Loucy (cell line): ENCODE results near the gene FMO2.

Experiments used
- H2AFZ ChIP-seq: fragments of 200-600 bp; sonication (generic); 2 replicates; pipeline ENCODE4 v1.6.0; 2016; ENCODE audit warnings: antibody characterized with exemption, mild to moderate bottlenecking, low read length, moderate library complexity
- H3F3A ChIP-seq: fragments of 200-600 bp; 2 replicates; pipeline ENCODE4 v1.6.0; 2016; ENCODE audit warnings: antibody characterized with exemption, low read depth, mild to moderate bottlenecking
- H3K27me3 ChIP-seq: fragments of 200-600 bp; sonication (generic); 2 replicates; pipeline ENCODE4 v1.6.1; 2014; ENCODE audit warnings: low read length, mild to moderate bottlenecking; ENCODE audit not compliant: insufficient read depth, poor library complexity, severe bottlenecking
- H3K36me3 ChIP-seq: fragments of 200-600 bp; sonication (generic); 2 replicates; pipeline ENCODE4 v1.6.1; 2016; ENCODE audit warnings: low read length; ENCODE audit not compliant: insufficient read depth
- H3K4me1 ChIP-seq: fragments of 200-600 bp; sonication (generic); 2 replicates; pipeline ENCODE4 v1.5.1; 2014; ENCODE audit warnings: low read length, mild to moderate bottlenecking; ENCODE audit not compliant: insufficient read depth, poor library complexity, severe bottlenecking
- H3K4me2 ChIP-seq: fragments of 200-600 bp; sonication (generic); 2 replicates; pipeline ENCODE4 v1.6.0; 2014; ENCODE audit warnings: antibody characterized with exemption, low read length, low read depth, mild to moderate bottlenecking; ENCODE audit not compliant: poor library complexity, severe bottlenecking
- H3K4me3 ChIP-seq: fragments of 200-600 bp; sonication (generic); 2 replicates; pipeline ENCODE4 v1.5.1; 2014; ENCODE audit warnings: low read length, mild to moderate bottlenecking, mixed read lengths; ENCODE audit not compliant: poor library complexity, severe bottlenecking
- H3K79me2 ChIP-seq: fragments of 200-600 bp; sonication (generic); 2 replicates; pipeline ENCODE4 v1.6.1; 2014; ENCODE audit warnings: low read length; ENCODE audit not compliant: insufficient read depth
- H3K9ac ChIP-seq: fragments of 200-600 bp; sonication (generic); 2 replicates; pipeline ENCODE4 v1.6.0; 2014; ENCODE audit warnings: mild to moderate bottlenecking, low read depth, low read length, moderate library complexity; ENCODE audit not compliant: poor library complexity, severe bottlenecking
- H3K9me2 ChIP-seq: fragments of 200-600 bp; sonication (generic); replicated peaks from 2 replicates; pipeline ENCODE4 v1.6.1; 2016; ENCODE audit warnings: low read depth, low read length, mixed read lengths
- H3K9me3 ChIP-seq: fragments of 200-600 bp; sonication (generic); 2 replicates; pipeline ENCODE4 v1.6.1; 2014; ENCODE audit warnings: mild to moderate bottlenecking, antibody characterized with exemption, low read length, low read depth; ENCODE audit not compliant: insufficient read depth
- H4K20me1 ChIP-seq: fragments of 200-600 bp; sonication (generic); 2 replicates; pipeline ENCODE4 v1.6.0; 2014; ENCODE audit warnings: antibody characterized with exemption, low read length, mild to moderate bottlenecking; ENCODE audit not compliant: insufficient read depth, poor library complexity, severe bottlenecking
- EZH2phosphoT487 ChIP-seq: fragments of 200-600 bp; IDR thresholded peaks from 2 replicates; pipeline ENCODE4 v1.6.1; 2018; ENCODE audit warnings: antibody characterized with exemption, mild to moderate bottlenecking, moderate library complexity, borderline replicate concordance
- TF ChIP-seq, protein P1 (sequence below): fragments of 200-600 bp; sonication (generic); conservative IDR thresholded peaks from 2 replicates; pipeline ENCODE4 v1.5.1; 2014; ENCODE audit warnings: mild to moderate bottlenecking, antibody characterized with exemption, low read length

The FMO2 gene

DNA sequence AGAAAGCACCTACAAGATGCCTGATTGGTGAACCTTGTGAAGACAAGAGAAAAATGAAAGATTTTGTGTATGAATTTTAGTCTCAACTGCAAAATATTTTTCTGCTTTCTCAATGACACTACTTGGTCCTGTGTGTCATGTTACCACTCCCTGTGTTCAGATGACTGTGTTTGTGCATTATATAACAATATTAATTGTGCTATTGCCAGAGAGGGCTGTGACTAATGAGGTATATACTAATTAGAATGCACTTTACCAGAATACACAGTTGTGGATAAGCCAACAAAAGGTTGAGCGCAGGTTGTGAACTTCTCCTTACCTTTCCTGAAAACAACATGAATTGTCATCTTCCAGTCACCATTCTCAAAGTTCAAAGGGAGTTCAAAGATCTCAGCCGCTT is 17.3 kb upstream of the FMO2 start:
- no peaks in the 10 kb centered on the region for H3K79me2 ChIP-seq
- H3K4me3 ChIP-seq = no peak overlapping the region
- no peaks in the 10 kb centered on the region for H3K27me3 ChIP-seq
- no peaks in the 10 kb centered on the region for H3K36me3 ChIP-seq
- H3F3A ChIP-seq = no peaks in the 10 kb centered on the region
- TF ChIP-seq, protein P1, sequence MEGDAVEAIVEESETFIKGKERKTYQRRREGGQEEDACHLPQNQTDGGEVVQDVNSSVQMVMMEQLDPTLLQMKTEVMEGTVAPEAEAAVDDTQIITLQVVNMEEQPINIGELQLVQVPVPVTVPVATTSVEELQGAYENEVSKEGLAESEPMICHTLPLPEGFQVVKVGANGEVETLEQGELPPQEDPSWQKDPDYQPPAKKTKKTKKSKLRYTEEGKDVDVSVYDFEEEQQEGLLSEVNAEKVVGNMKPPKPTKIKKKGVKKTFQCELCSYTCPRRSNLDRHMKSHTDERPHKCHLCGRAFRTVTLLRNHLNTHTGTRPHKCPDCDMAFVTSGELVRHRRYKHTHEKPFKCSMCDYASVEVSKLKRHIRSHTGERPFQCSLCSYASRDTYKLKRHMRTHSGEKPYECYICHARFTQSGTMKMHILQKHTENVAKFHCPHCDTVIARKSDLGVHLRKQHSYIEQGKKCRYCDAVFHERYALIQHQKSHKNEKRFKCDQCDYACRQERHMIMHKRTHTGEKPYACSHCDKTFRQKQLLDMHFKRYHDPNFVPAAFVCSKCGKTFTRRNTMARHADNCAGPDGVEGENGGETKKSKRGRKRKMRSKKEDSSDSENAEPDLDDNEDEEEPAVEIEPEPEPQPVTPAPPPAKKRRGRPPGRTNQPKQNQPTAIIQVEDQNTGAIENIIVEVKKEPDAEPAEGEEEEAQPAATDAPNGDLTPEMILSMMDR = no peak
- TF ChIP-seq EZH2phosphoT487 = no peak
- H3K9me2 ChIP-seq = no peaks in the 10 kb centered on the region
- H3K4me2 ChIP-seq = no peak overlapping the region
- no peak overlapping the region for H3K9ac ChIP-seq
- no peak overlapping the region for H2AFZ ChIP-seq
- H3K9me3 ChIP-seq = no peaks in the 10 kb centered on the region
- no peaks in the 10 kb centered on the region for H4K20me1 ChIP-seq
- no peaks in the 10 kb centered on the region for H3K4me1 ChIP-seq

DNA sequence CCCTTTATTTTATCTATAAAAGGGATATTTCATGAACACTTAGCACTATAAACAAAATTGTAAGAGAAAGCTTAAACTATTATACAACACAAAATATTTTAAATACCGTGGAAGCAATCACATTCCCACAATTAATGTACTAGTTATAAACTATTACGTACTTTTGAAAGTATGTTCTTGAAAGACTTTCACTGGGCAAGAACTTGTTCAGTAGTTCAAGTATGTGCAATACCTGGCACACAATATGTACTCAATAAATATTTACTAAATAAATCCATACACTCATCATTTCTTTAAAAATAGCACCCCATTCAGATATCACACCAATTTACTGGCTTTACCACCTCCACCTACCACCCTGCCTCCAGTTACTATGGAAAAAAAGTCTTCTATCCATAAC is 12.6 kb upstream of the FMO2 start:
- Histone ChIP-seq H3K4me1 (no peaks in the 10 kb centered on the region), H3K9me3 (no peaks in the 10 kb centered on the region), H3K36me3 (no peaks in the 10 kb centered on the region), H3K4me3 (no peak overlapping the region), H3K9ac (no peak overlapping the region), H4K20me1 (no peaks in the 10 kb centered on the region), H3K27me3 (no peaks in the 10 kb centered on the region), H3K9me2 (no peaks in the 10 kb centered on the region), H3K4me2 (no peak overlapping the region), H3F3A (no peaks in the 10 kb centered on the region), H3K79me2 (no peaks in the 10 kb centered on the region), H2AFZ (no peak overlapping the region)
- TF ChIP-seq EZH2phosphoT487 = no peak
- TF ChIP-seq, protein P1 = no peak

DNA sequence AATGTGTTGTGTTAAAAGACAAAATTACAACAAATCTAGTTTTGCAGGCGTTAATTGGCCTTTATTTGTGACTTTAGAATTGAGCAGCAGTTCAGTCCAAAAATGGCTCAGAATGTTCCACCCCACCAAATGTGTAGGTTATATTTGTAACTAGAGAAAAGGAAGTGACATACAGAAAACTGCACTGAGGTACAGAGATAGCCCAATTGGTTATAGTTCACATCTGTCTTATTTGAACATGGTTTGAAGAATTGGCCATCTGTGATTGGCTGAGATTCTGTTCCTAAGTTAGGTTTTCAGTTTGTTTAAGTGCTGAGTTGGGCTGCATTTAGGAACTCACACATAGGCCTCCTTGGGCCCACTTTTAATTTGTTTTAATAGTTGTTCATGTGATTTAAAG is 12.0 kb upstream of the FMO2 start:
- no peak overlapping the region for H3K4me2 ChIP-seq
- no peaks in the 10 kb centered on the region for H3K79me2 ChIP-seq
- no peaks in the 10 kb centered on the region for H3K27me3 ChIP-seq
- no peak overlapping the region for H3K4me3 ChIP-seq
- H2AFZ ChIP-seq = peak overlapping the region; percentile 54; the same call in 1 of the 2 replicates
- no peak for TF ChIP-seq EZH2phosphoT487
- TF ChIP-seq, protein P1 = no peak
- H4K20me1 ChIP-seq = no peaks in the 10 kb centered on the region
- H3F3A ChIP-seq = no peaks in the 10 kb centered on the region
- H3K9me2 ChIP-seq = no peaks in the 10 kb centered on the region
- H3K9me3 ChIP-seq = no peaks in the 10 kb centered on the region
- no peaks in the 10 kb centered on the region for H3K36me3 ChIP-seq
- no peak overlapping the region for H3K9ac ChIP-seq
- no peaks in the 10 kb centered on the region for H3K4me1 ChIP-seq
